Astrocyte (in vitro differentiated cells and primary cell): Measurements from ENCODE around the gene CLIP2. TPM values are rescaled to one million over a fixed set of nuclear protein-coding genes. Genes with fewer than 3 reads are reported as not detected.

Experiments
- DNase-seq: peaks from one replicate; pipeline ENCODE4 v3.0.0-alpha.2; 2010; ENCODE audit warnings: low read depth
- FAIRE-seq: peaks from 2 replicates; lab custom pipeline; 2011; peaks lifted over from hg19 to GRCh38; lab: Jason Lieb, UNC
- H2AFZ ChIP-seq: 2 replicates; pipeline ENCODE4 v1.6.0; 2012; ENCODE audit warnings: low read depth, low read length, inconsistent platforms
- H3K27ac ChIP-seq: 2 replicates; pipeline ENCODE4 v1.5.1; 2011; ENCODE audit warnings: low read depth, low read length, inconsistent platforms
- H3K27me3 ChIP-seq: 2 replicates; pipeline ENCODE4 v1.6.0; 2011; ENCODE audit warnings: low read length, inconsistent platforms; ENCODE audit not compliant: insufficient read depth
- H3K36me3 ChIP-seq: 2 replicates; pipeline ENCODE4 v1.5.1; 2011; ENCODE audit warnings: low read length, inconsistent platforms; ENCODE audit not compliant: insufficient read depth
- H3K4me1 ChIP-seq: 2 replicates; pipeline ENCODE4 v1.5.1; 2011; ENCODE audit warnings: low read length, inconsistent platforms; ENCODE audit not compliant: insufficient read depth
- H3K4me2 ChIP-seq: 2 replicates; pipeline ENCODE4 v1.6.0; 2012; ENCODE audit warnings: low read length, inconsistent platforms
- H3K4me3 ChIP-seq: 2 replicates; pipeline ENCODE4 v1.5.1; 2011; ENCODE audit warnings: low read depth, mild to moderate bottlenecking, low read length, inconsistent platforms; ENCODE audit not compliant: insufficient read depth
- H3K79me2 ChIP-seq: 2 replicates; pipeline ENCODE4 v1.6.0; 2012; ENCODE audit warnings: mild to moderate bottlenecking, low read length, inconsistent platforms; ENCODE audit not compliant: insufficient read depth
- H3K9ac ChIP-seq: 2 replicates; pipeline ENCODE4 v1.6.0; 2012; ENCODE audit warnings: mild to moderate bottlenecking, low read length, inconsistent platforms
- H3K9me3 ChIP-seq: 2 replicates; pipeline ENCODE4 v1.5.1; 2012; ENCODE audit warnings: low read depth, mild to moderate bottlenecking, low read length, inconsistent platforms; ENCODE audit not compliant: insufficient read depth
- H4K20me1 ChIP-seq: 2 replicates; pipeline ENCODE4 v1.6.0; 2012; ENCODE audit warnings: low read length, inconsistent platforms; ENCODE audit not compliant: insufficient read depth
- H3K27ac Mint-ChIP-seq: one replicate; pipeline ENCODE4 v1.8.0; 2021; ENCODE audit warnings: mild to moderate bottlenecking, mixed read lengths; ENCODE audit not compliant: unreplicated experiment
- H3K27me3 Mint-ChIP-seq: one replicate; pipeline ENCODE4 v1.8.0; 2021; ENCODE audit warnings: low read depth, mixed read lengths; ENCODE audit not compliant: unreplicated experiment
- H3K36me3 Mint-ChIP-seq: one replicate; pipeline ENCODE4 v1.8.0; 2021; ENCODE audit warnings: low read depth, mixed read lengths; ENCODE audit not compliant: unreplicated experiment
- H3K4me1 Mint-ChIP-seq: one replicate; pipeline ENCODE4 v1.8.0; 2021; ENCODE audit warnings: low read depth, mixed read lengths; ENCODE audit not compliant: unreplicated experiment
- H3K4me3 Mint-ChIP-seq: one replicate; pipeline ENCODE4 v1.8.0; 2021; ENCODE audit warnings: mild to moderate bottlenecking, moderate library complexity, mixed read lengths; ENCODE audit not compliant: unreplicated experiment
- H3K9me3 Mint-ChIP-seq: one replicate; pipeline ENCODE4 v1.8.0; 2021; ENCODE audit warnings: mild to moderate bottlenecking, mixed read lengths; ENCODE audit not compliant: unreplicated experiment
- CTCF ChIP-seq: IDR thresholded peaks from 2 replicates; pipeline ENCODE4 v1.5.1; 2011; ENCODE audit warnings: low read depth, mild to moderate bottlenecking, inconsistent platforms, low read length, moderate library complexity; ENCODE audit not compliant: insufficient read depth
- EZH2 ChIP-seq: IDR thresholded peaks from 2 replicates; pipeline ENCODE4 v1.6.1; 2012; ENCODE audit warnings: mild to moderate bottlenecking, low read length, inconsistent platforms; ENCODE audit not compliant: insufficient read depth
- total RNA-seq: library from RNA; stranded (reverse); gene quantifications from 2 replicates; pipeline ENCODE4 v1.2.1, GENCODE V29; 2021

The CLIP2 gene
- total RNA-seq, 1 donor from 2014 or later, result 31.4 TPM

GRCh38 chr7:74256491-74257408 is 32.5 kb upstream of the CLIP2 start:
- no peak for FAIRE-seq
- H3K27ac ChIP-seq, result peak overlapping the region; percentile 54
- H3K9ac ChIP-seq, result peak overlapping the region; percentile 55

GRCh38 chr7:74258639-74259038 is 30.6 kb upstream of the CLIP2 start:
- FAIRE-seq, result no peak

More at GRCh38 chr7:74256491-74257408, 32.5 kb upstream of the CLIP2 start:
- H3K4me1 ChIP-seq, result peaks cover 22% of the 10 kb centered on the region
- Mint-ChIP-seq H3K27me3 (no peaks in the 10 kb centered on the region), H3K9me3 (no peaks in the 10 kb centered on the region), H3K4me3 (peak overlapping the region; percentile 58), H3K27ac (peak overlapping the region; percentile 84), H3K4me1 (peaks cover 10% of the 10 kb centered on the region), H3K36me3 (no peaks in the 10 kb centered on the region)
- H3K36me3 ChIP-seq, result no peaks in the 10 kb centered on the region
- peak overlapping the region; percentile 52 for H3K4me2 ChIP-seq
- H3K27me3 ChIP-seq, result no peaks in the 10 kb centered on the region
- DNase-seq, result peak; percentile 64
- no peaks in the 10 kb centered on the region for H4K20me1 ChIP-seq
- peak overlapping the region; percentile 42 for H2AFZ ChIP-seq
- no peak overlapping the region for H3K4me3 ChIP-seq
- TF ChIP-seq CTCF (no peak), EZH2 (no peak)
- peaks cover 20% of the 10 kb centered on the region for H3K79me2 ChIP-seq
- H3K9me3 ChIP-seq, result no peaks in the 10 kb centered on the region

More at GRCh38 chr7:74258639-74259038, 30.6 kb upstream of the CLIP2 start:
- no peak overlapping the region for H3K4me2 ChIP-seq
- no peak overlapping the region for H3K4me3 Mint-ChIP-seq
- H3K27ac ChIP-seq, result no peak overlapping the region
- no peak for TF ChIP-seq EZH2
- TF ChIP-seq CTCF, result no peak
- DNase-seq, result no peak
- H3K4me1 Mint-ChIP-seq, result peaks cover 10% of the 10 kb centered on the region
- H3K27me3 Mint-ChIP-seq, result no peaks in the 10 kb centered on the region
- no peaks in the 10 kb centered on the region for H3K9me3 Mint-ChIP-seq
- H3K36me3 Mint-ChIP-seq, result no peaks in the 10 kb centered on the region
- no peak overlapping the region for H2AFZ ChIP-seq
- H3K9ac ChIP-seq, result no peak overlapping the region
- peaks cover 14% of the 10 kb centered on the region for H3K4me1 ChIP-seq
- H3K27ac Mint-ChIP-seq, result no peak overlapping the region
- no peaks in the 10 kb centered on the region for H3K36me3 ChIP-seq
- no peaks in the 10 kb centered on the region for H4K20me1 ChIP-seq
- peaks cover 6% of the 10 kb centered on the region for H3K79me2 ChIP-seq
- no peaks in the 10 kb centered on the region for H3K27me3 ChIP-seq
- no peaks in the 10 kb centered on the region for H3K9me3 ChIP-seq
- no peak overlapping the region for H3K4me3 ChIP-seq
